ENCODE measurements around the gene AVPR1B. TPM values are rescaled to one million over a fixed set of nuclear protein-coding genes. Genes with fewer than 3 reads are reported as not detected.
A peak's percentile ranks its signal among the peaks of the same experiment; 100 is the strongest.

AVPR1B gene
- total RNA-seq, 1 experiment from 2014 or later: not detected

DNA sequence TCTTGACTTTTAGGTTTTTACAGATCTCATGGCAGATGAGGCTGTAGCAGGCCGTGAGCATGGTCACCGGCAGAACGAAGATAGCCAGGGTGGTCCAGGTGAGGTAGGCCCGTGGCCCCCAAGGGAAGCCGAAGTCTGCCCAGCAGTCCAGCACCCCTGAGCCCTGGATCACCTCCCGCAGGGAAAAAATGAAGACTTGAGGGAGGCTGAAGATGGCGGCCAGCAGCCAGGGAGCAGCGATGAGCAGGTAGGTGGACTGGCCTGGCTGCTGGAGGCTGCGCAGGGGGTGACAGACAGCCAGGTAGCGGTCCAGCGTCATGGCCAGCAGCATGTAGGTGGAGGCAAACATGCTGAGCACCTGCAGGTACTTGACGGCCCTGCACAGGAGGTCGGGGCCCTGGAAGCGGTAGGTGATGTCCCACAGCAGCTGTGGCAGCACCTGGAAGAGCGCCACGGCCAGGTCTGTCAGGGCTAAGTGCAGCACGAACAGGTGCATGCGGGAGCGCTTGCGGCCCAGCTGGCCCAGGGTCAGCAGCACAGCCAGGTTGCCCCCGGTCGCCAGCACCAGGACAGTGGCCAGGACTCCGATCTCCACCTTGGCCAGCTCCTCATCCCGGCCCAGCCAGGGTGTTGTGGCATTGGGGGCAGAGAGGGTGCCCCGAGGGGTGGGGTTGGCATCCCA lies 856 bp downstream of the AVPR1B start:
- Histone ChIP-seq H3T11ph (ENCODE audit: low read length) (no peak overlapping the region), H3K4me1 (ENCODE audit: insufficient read depth, low read length) (no peaks in the 10 kb centered on the region), H3K9ac (ENCODE audit: extremely low read depth, insufficient read length, low read length) (no peak overlapping the region), H3K9me3 (ENCODE audit: control insufficient read depth, low read depth, low read length) (no peaks in the 10 kb centered on the region), H4K20me1 (ENCODE audit: control insufficient read depth, insufficient read depth, insufficient read length) (no peaks in the 10 kb centered on the region), H3K14ac (ENCODE audit: insufficient read depth, low read length) (no peak overlapping the region), H4K91ac (ENCODE audit: insufficient read length, low read depth, low read length) (no peak overlapping the region), H3K79me1 (ENCODE audit: insufficient read depth, low read depth, low read length, poor library complexity, severe bottlenecking) (no peaks in the 10 kb centered on the region), H3K79me2 (ENCODE audit: insufficient read depth, low read length) (no peaks in the 10 kb centered on the region), H3K23ac (ENCODE audit: insufficient read length, low read depth, low read length) (no peak overlapping the region), H4K8ac (replicated peaks; ENCODE audit: insufficient read length, low read depth, low read length) (no peak overlapping the region), H3K56ac (ENCODE audit: insufficient read length, low read depth, low read length) (no peak overlapping the region), H3K4me2 (ENCODE audit: insufficient read depth, insufficient read length, low read length) (peak overlapping the region; percentile 37), H3K23me2 (ENCODE audit: insufficient read length, low read depth, low read length, poor library complexity, severe bottlenecking) (peaks cover 14% of the 10 kb centered on the region), H3K18ac (ENCODE audit: insufficient read length, low read depth, low read length) (no peak overlapping the region), H4K5ac (ENCODE audit: insufficient read length, low read depth, low read length) (no peak overlapping the region), H2AFZ (ENCODE audit: low read length) (no peak overlapping the region), H2BK12ac (ENCODE audit: insufficient read length, low read depth, low read length) (no peak overlapping the region), H3K27ac (ENCODE audit: insufficient read length, low read depth, low read length) (no peak overlapping the region), H2BK5ac (ENCODE audit: insufficient read length, low read length) (no peak overlapping the region), H2AK5ac (ENCODE audit: insufficient read length, low read length) (no peak overlapping the region), H3K27me3 (ENCODE audit: insufficient read depth, low read length) (peaks cover 3% of the 10 kb centered on the region; the same call in 1 of the 2 replicates), H3K4ac (ENCODE audit: low read depth, low read length) (no peak overlapping the region), H2BK120ac (ENCODE audit: low read depth, low read length, poor library complexity, severe bottlenecking) (no peak overlapping the region), H2BK20ac (ENCODE audit: low read depth, low read length, poor library complexity, severe bottlenecking) (no peak overlapping the region), H2BK15ac (ENCODE audit: low read depth, low read length) (no peak overlapping the region)
- H3K27me3 Mint-ChIP-seq (ENCODE audit: low read depth): peaks cover 61% of the 10 kb centered on the region
- no peak overlapping the region for H3K27ac Mint-ChIP-seq
- peaks cover 8 to 10% of the 10 kb centered on the region in 2 experiments for H3K9me3 Mint-ChIP-seq
- peak overlapping the region; percentile 70 to 88 for H3K4me3 Mint-ChIP-seq
- WGBS (ENCODE audit: extremely low coverage, insufficient read length, low lambda C conversion rate): no CpG with 5 or more reads among the region's 25 CpGs
- H3K36me3 Mint-ChIP-seq (ENCODE audit: insufficient read depth in 1 of 3, low read depth in 3 of 3): peaks cover 0 to 8% (median 0%) of the 10 kb centered on the region in 3 experiments; a peak in 3 of 7 replicates
- DNase-seq: peak; percentile 40
- H3K4me1 Mint-ChIP-seq: peaks cover 12% of the 10 kb centered on the region in 2 experiments
- TF ChIP-seq, protein P1, sequence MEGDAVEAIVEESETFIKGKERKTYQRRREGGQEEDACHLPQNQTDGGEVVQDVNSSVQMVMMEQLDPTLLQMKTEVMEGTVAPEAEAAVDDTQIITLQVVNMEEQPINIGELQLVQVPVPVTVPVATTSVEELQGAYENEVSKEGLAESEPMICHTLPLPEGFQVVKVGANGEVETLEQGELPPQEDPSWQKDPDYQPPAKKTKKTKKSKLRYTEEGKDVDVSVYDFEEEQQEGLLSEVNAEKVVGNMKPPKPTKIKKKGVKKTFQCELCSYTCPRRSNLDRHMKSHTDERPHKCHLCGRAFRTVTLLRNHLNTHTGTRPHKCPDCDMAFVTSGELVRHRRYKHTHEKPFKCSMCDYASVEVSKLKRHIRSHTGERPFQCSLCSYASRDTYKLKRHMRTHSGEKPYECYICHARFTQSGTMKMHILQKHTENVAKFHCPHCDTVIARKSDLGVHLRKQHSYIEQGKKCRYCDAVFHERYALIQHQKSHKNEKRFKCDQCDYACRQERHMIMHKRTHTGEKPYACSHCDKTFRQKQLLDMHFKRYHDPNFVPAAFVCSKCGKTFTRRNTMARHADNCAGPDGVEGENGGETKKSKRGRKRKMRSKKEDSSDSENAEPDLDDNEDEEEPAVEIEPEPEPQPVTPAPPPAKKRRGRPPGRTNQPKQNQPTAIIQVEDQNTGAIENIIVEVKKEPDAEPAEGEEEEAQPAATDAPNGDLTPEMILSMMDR (conservative IDR thresholded peaks at IDR 0.05): no peak
